ENCODE measurements around the gene TES.

TES gene

GRCh38 chr7:116277070-116277469 lies 66.7 kb downstream of the TES start:
- TF ChIP-seq POLR2AphosphoS5 (IDR thresholded peaks at IDR 0.05; ENCODE audit: low read depth) (no peak), SPI1 (IDR thresholded peaks at IDR 0.05; ENCODE audit: borderline replicate concordance, low read depth) (no peak), GABPA (IDR thresholded peaks at IDR 0.05; ENCODE audit: low read depth) (no peak), CTCF (IDR thresholded peaks at IDR 0.05; ENCODE audit: insufficient read depth, low read length) (no peak), REST (IDR thresholded peaks at IDR 0.05; ENCODE audit: insufficient replicate concordance, low read depth) (no peak)
- Histone ChIP-seq H3K27me3 (ENCODE audit: insufficient read depth, poor library complexity, severe bottlenecking) (peaks cover 2% of the 10 kb centered on the region), H3K27ac (replicated peaks) (no peak overlapping the region), H3K4me3 (replicated peaks; ENCODE audit: insufficient read depth, low read length) (no peak overlapping the region)
- no peak for DNase-seq (ENCODE audit: low read depth in 1 of 2, low spot score in 1 of 2)

GRCh38 chr7:116279217-116279616 lies 68.9 kb downstream of the TES start:
- no peaks in the 10 kb centered on the region for H3K27me3 ChIP-seq (ENCODE audit: insufficient read depth, poor library complexity, severe bottlenecking)
- no peak for TF ChIP-seq SPI1 (IDR thresholded peaks at IDR 0.05; ENCODE audit: borderline replicate concordance, low read depth)
- no peak for TF ChIP-seq REST (IDR thresholded peaks at IDR 0.05; ENCODE audit: insufficient replicate concordance, low read depth)
- TF ChIP-seq POLR2AphosphoS5 (IDR thresholded peaks at IDR 0.05; ENCODE audit: low read depth): no peak
- no peak for TF ChIP-seq CTCF (IDR thresholded peaks at IDR 0.05; ENCODE audit: insufficient read depth, low read length)
- TF ChIP-seq GABPA (IDR thresholded peaks at IDR 0.05; ENCODE audit: low read depth): no peak

GRCh38 chr7:116280803-116281202 lies 70.5 kb downstream of the TES start:
- TF ChIP-seq SPI1 (IDR thresholded peaks at IDR 0.05; ENCODE audit: borderline replicate concordance, low read depth) (no peak), GABPA (IDR thresholded peaks at IDR 0.05; ENCODE audit: low read depth) (no peak), REST (IDR thresholded peaks at IDR 0.05; ENCODE audit: insufficient replicate concordance, low read depth) (no peak), CTCF (IDR thresholded peaks at IDR 0.05; ENCODE audit: insufficient read depth, low read length) (no peak), POLR2AphosphoS5 (IDR thresholded peaks at IDR 0.05; ENCODE audit: low read depth) (no peak)
- Histone ChIP-seq H3K27ac (replicated peaks) (no peak overlapping the region), H3K4me3 (replicated peaks; ENCODE audit: insufficient read depth, low read length) (no peak overlapping the region), H3K27me3 (ENCODE audit: insufficient read depth, poor library complexity, severe bottlenecking) (no peaks in the 10 kb centered on the region)
- no peak for DNase-seq (ENCODE audit: low read depth in 1 of 2, low spot score in 1 of 2)

More at GRCh38 chr7:116279217-116279616, 68.9 kb downstream of the TES start:
- Histone ChIP-seq H3K4me3 (replicated peaks; ENCODE audit: insufficient read depth, low read length) (no peak overlapping the region), H3K27ac (replicated peaks) (no peak overlapping the region)
- DNase-seq (ENCODE audit: low read depth in 1 of 2, low spot score in 1 of 2): no peak
